OCI-LY1 (cell line): ENCODE data around the gene MICAL2.

Experiments
- CTCF ChIP-seq: fragments of 200-600 bp; sonication (generic), shearing (Covaris generic); IDR thresholded peaks from 2 replicates; pipeline ENCODE4 v1.5.1; 2017; ENCODE audit warnings: mild to moderate bottlenecking, antibody characterized with exemption, low read length, moderate library complexity, mixed read lengths
- EZH2 ChIP-seq: fragments of 200-600 bp; sonication (generic), shearing (Covaris generic); IDR thresholded peaks from 2 replicates; pipeline ENCODE4 v1.8.0; 2017; ENCODE audit warnings: borderline replicate concordance, mixed run types, mild to moderate bottlenecking, antibody characterized with exemption, low read length, moderate library complexity, mixed read lengths

- TF ChIP-seq CTCF, result no peak
- no peak for TF ChIP-seq EZH2
These were observed 56.9 kb downstream of the MICAL2 start for GRCh38 chr11:12167061-12168000.
